HG02840 (cell line): ENCODE results near the gene HAO1.

Experiments
- ATAC-seq: cut with Tn5 transposase; IDR thresholded peaks from one replicate; pipeline ENCODE4 v1.9.1; 2021; ENCODE audit warnings: mild to moderate bottlenecking, moderate library complexity, moderate number of reproducible peaks; ENCODE audit not compliant: unreplicated experiment, low FRiP score

The HAO1 gene

DNA sequence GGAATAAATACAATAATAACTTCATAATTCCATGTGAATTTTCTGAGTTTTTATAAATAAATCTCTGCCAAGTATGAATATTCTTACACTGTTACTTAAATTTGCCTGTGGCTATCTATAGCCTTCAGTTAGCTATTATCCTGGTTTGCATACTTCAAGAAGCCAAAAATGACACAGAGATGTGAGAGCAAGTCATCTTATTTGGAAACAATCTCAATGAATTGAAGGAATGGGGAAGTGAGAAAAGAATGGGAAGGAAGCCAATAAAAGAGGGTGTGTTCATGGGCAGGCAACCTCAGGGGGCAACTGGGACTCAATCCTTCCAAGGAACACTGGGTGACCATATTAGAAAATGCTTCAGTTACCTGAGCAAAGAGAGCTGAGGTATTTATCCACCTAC is 9.9 kb downstream of the HAO1 start:
- ATAC-seq: no peak

DNA sequence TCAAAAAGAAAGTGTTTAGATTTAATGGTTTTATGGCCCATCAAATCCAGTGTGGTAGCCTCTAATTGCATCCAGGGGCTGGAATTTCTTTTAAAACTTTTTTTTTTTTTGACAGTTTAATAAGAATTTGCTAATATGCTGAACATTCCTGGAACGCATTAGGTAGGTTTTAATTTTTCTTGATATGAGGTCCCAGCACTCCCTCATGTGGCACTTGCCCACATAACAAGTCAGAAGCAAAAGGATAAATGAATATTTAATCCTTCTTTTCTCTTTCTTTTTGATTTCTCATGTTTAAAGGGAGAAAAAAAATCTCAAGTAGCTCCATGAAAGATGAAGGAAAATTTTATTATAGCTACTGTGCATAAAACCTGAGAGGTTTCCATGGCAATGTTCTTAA is 13.5 kb downstream of the HAO1 start:
- ATAC-seq: no peak

DNA sequence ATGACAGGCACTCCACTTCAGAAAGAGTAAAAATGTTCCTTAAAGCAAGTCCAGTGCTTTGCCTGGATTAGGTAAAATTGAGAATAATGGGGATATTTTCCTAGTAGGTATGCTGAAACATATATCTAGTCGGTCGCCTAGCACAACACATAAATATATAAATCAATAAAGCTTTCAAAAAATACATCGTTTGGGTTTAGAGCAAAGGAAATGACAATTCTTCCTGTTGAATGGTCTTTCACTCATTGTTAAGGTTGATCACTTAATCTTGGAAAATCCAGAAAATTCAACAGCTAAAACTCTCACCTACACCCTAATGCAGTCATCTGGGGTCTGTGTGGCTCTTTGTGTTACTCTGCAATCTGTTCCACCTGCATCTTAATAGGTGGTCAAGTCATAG is 13.9 kb downstream of the HAO1 start:
- no peak for ATAC-seq

DNA sequence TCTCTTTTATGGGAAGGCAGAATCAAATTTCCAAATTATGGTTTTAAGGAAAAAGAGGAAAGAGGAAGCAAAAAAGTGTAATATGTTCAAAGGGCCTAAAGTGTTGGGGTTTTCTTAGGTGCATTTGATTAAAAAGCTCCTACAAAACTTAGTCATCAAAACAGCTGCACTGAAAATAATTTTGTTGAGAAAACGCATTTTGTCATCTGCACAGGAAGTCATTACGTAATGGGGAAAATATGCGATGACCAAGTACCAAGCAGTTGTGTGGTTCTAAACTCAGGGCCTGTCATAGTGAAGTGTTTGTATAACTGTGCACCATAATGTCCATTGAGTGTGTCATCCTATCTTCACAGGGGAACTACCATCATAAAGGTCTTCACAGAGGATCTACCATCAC is 15.6 kb downstream of the HAO1 start:
- no peak for ATAC-seq

DNA sequence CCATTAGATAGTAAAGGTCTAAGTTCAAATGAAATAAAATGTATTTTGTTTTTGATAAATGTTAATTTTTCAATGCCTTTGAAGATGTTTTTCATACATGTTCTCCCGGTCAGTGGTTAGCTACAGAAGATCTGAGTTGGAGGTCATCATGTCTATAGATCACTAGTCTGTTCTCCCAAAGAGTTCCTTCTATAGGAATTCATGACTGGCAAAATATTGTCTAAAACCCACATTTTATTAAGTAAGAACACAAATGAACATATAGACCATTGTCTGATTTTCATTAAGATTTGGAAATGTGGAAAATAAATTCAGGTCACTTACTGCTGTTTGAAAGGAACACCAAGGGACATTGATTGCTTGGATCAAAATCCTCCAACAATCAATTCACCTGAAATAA is 23.6 kb downstream of the HAO1 start:
- ATAC-seq: no peak

DNA sequence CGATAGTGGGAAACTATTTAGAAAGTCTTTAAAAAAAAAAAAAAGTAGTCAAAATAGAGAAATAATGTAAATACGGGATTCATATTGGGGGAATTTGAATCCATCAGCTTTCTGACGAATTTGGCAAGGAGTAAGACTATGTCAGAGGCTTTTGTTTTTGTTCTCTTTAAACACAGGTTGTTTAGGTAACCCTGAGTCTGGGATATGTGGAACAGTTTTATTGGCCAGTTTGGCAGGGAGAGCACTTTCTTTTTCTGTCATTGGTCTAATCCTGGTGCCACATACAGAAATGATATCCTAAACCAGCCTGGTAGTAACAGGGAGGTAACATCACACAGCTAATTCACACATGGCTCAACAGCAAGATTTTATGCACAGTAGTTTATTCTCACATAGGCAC is 27.7 kb downstream of the HAO1 start:
- no peak for ATAC-seq

DNA sequence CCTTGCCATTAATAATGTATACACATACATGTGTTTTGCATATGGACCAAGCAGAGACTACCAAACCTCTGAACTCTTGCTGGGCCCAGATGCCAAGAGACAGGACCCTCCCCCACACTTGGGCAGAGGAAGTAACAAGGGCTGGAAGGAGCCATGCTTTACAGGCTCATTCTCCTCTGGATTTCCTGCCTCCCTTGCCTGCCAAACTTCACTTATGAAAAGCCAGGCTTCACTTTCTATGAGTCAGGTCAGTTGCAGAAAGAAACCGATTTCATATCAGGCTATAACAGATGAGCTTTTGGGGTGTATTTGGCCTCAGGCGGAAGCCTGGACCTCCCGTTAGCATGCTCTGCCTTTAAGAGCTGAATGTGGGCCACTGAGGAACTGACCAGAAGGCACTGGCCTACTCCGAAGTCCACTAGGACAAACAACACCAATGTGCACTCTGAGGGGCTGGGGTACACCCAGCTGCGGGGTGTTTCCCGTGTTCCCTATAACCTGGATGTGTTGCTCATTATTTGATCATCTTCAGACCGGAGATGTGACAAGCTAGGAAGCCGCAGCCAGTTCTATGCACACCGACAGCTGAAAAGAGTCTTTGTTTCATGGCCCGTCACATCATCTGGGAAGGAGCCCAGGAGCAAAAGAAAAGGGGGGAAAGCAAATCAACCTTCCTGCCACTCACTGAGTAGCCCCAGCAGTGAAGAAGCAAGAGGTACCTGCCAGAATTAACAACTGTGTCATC is 28.5 kb downstream of the HAO1 start:
- no peak for ATAC-seq

DNA sequence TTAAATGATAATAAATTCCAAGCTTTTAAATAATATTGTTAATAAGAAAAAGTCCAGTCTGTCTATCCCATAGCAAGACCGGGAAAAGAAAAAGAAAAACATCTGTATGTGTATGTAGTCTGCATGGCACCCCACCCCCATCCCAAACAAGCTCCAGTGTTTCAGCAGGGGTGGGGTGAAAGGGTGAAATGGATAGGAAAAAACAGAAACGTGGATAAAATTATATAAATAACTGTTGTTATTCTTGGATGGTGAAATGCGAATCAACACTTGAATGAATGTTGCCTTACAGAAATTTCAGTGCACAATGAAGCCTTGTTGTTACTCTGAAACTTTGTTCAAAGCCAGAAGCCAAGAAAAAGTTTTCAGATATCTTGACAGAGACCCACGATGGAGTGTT is 31.4 kb downstream of the HAO1 start:
- no peak for ATAC-seq

DNA sequence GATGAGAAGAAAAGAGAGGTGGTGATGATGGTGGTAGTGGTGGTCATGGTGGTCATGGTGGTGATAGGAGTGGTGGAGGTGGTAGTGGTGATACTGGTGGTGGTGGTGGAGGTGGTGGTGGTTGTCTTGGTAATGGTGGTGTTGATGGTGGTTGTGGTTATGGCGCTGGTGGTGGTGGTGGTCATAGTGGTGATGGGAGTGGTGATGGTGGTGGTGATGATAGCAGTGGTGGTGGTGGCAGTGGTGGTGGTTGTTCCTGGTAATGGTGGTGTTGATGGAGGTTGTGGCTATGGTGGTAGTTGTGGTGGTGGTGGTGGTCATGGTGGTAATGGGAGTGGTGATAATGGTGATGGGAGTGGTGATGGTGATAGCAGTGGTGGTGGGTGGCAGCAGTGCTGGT is 36.8 kb downstream of the HAO1 start:
- ATAC-seq: no peak

DNA sequence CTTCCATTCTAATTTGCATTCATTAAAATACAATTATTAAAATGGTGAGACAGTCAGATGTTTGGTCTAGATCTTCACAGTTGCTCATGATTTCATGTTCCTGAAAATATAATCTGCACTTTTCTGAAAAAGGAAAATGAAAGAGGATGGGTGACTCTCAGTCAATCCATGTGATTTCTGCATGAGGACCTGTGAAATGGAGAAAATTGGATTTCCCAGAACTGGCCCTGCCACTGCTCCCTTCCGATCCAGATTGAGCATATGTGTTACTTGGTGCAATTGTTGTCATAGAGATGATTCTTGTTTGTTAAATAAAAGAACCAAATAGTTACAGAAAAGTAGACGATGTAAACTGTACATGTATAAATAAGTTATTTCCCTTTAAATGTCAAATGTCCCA is 37.4 kb downstream of the HAO1 start:
- no peak for ATAC-seq

DNA sequence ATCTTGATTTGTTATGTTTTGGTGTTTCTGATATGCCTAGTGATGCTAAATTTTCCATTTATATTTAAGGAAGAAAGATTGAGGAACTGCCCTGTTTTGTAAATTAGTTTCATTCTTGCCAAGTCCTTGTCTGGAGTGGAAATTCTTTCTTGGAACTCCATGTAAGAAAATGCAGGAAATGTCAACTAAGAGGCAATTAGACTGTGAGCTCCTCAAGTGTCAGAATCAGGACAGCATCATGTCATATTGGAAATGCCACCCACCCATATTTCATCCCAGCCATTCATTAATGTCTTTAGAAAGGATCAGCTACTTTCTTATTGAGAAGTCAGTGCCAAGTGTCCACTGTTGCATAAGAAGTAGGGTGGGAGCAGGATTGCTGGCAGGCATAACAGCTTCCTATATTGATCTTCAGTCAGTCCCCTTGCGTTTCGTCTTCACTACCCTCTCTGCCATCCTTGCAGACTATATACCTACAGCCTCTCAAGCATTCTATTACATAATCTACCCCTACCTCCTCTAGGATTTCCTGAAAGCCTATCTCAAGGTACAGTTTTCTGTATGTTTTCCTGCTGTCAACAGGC is 42.4 kb downstream of the HAO1 start:
- ATAC-seq: no peak

DNA sequence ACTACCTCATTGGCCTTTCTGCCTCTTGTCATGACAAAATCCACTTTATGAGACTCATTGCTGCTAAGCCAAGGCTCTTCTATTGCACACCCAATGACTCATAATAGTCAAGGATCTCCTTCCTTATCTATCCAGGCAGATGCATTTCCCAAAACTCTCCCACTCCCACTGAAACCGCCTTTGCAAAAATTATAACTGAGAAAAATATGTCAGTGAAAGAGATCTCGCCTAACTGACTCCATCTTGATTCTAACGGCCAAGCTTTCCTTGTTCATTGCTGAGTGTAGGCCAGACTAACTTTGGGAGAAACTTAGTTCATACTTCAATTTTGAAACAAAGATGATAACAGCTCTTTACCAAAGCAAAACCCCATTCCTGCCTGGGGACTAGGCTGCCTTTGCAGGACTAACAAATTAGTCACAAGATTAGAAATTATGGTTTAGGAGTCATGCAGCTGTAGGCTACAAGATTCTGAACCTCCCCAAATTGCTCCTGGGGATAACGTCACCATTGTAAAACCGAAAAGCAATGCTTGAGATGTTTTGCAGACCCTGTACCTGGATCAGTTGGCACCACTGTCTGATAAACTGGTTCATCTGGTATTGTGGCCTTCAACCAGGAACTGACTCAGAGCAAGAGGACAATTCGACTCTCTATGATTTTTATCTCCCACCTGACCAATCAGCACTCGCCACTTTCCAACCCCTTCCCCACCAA is 47.1 kb downstream of the HAO1 start:
- no peak for ATAC-seq

DNA sequence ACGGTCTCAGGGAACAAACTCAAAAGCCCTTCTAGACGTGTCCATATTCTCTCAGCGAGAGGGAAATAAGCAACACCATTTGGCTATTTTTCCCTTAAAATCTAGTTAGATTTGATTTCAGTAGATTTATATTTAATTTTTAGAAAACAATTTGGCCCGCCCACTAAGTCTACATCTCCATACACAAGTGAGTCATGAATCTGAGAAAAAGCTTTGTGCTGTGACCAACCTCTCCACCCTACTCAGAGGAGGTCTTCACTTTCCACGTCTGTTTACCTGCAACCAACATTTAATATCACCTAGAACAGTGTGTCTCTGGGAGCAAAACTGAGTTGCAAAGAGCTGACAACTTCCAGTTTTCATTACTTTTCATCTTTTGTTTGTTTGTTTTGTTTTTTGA is 48.6 kb downstream of the HAO1 start:
- ATAC-seq: no peak

DNA sequence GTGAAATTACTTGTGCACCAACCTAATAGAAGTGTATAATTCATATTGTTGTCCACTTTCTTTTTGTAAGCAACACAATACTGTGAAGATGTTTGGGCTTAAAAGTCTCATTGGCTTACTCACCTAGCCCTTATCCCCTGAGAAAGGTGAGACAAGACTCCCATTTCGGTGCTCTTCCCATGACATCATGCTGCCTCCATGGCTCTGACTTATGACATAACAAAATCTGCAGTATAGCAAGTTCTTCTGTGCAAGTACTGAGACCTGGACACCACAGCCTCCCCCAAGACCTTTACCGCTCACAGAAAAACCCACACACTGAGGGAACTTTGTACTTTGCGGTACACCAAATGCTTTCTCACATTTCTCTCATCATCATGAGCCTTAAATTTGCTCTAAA is 50.5 kb downstream of the HAO1 start:
- no peak for ATAC-seq

DNA sequence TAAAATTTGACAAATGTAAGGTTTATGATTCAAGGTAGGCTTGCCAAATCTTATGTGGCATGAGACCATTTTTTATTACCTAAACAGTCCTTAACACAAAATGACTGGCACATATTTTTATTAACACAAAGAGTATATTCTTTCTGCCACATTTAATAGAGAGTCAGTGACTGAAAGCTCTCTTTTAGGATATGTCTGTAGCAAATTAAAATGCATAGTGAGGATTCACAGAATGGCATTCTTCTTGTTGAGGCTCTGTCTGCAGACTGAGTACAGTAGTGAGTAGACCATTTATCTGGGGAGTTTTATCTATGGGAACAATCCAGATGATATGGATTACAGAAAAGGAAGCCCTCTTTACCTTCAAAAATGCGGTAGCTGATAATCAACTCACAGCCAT is 56.5 kb downstream of the HAO1 start:
- ATAC-seq: no peak

DNA sequence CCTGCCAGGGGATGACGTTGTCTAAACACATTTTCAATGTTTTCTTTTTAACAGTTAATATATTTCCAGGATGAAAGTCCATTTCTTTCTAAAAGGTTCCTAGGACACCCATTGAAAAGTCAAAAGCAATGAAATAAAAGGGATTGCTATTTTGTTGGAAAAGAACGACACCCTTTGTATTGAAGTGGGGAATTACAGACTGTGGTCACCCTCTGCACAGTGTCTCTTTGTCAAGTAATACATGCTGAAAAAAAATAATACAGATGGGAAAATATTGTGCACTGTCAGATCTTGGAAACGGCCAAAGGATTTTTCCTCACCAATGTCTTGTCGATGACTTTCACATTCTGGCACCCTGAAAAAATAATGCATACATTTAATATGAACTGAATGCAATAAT is 56.9 kb downstream of the HAO1 start:
- no peak for ATAC-seq

DNA sequence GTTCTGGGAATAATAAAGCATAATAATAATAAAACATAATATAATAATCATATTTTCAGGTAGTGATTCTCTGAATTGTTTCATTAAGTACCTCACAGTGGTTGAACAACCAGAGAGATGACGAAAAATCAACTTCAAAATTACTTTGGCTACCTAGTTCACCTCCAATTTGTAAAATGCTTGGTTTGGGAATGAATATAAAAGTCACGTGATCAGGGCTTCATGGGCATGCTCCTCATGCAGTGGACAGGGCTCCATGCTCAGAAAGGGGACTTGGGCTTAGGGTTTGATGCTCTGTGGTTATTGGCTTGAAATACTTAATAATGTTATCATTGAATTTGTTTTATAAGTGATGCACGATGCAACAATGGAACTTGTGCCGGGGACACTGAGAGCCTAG is 58.2 kb downstream of the HAO1 start:
- no peak for ATAC-seq

DNA sequence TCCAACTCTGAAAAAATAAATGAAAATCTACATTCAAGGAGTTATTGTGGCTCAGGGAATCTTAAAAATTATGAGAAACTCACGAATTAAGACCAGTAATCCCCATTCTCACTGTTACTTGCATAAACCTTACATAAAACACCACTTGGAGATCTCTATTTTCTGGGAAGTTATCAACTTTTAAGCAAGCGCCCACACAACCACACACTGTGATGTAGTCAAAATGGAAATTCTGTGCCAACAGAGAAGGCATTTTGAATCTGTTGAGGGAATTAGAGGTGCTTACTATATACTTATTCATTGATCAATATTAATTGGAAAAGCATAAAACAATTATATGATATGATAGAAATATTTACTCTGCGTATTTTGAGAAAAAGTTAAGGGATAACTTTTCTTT is 58.7 kb downstream of the HAO1 start:
- ATAC-seq: no peak

DNA sequence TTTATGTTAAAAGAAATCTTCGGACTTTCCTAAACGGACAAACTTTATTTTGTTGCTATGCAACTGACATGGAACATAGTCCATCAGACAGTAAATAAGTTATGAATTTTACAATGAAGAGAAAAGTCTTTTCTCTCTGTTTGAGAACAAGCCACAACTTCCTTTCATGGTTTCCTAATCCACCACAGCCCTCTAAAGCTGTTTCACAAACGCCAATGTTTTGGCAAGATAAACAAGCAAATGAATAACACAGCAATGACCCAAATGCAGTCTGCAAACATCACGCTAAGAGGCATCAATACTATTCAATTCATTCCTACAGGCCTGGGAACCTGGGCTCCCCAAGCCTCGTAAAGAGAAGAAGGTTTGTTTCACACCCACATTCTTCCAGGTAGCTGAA is 60.4 kb downstream of the HAO1 start:
- ATAC-seq: no peak

DNA sequence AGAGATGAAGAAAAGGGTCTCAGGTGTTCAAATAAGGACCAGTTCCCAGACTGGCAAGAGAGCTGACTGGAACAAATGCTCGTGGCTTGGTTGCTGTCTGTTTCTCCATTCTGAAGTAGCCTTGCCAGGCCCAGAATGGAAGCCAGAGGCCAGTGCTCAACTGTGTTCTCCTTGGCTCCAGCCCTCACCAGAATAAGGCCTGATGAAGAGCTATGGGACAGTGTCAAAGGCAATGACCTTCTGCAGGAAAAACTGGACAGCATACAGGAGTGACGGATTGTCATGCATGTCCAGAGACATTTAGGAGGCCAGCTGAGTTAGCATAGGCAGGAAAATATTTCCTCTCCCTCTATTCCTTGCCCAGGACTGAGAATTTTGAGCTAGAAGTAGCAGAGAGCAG is 72.2 kb downstream of the HAO1 start:
- no peak for ATAC-seq

DNA sequence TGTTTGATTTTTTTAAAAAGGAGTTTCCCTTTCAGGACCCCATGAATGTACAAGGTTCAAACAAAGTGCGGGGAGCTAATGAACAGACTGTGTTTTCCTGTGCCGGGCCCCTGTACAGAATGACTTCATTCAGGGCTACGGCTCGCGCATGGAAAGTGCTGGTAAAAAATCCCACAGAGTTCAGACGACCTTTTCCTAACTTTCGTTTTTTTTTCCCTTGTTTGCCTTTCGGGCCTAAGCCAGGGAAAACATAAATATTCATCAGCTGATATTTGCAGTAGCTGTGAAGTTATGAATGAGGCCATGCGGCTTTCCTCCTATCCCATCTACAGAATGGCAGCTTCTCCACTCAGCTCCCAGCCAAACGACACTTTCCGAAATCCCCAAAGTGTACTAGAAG is 74.0 kb downstream of the HAO1 start:
- no peak for ATAC-seq

DNA sequence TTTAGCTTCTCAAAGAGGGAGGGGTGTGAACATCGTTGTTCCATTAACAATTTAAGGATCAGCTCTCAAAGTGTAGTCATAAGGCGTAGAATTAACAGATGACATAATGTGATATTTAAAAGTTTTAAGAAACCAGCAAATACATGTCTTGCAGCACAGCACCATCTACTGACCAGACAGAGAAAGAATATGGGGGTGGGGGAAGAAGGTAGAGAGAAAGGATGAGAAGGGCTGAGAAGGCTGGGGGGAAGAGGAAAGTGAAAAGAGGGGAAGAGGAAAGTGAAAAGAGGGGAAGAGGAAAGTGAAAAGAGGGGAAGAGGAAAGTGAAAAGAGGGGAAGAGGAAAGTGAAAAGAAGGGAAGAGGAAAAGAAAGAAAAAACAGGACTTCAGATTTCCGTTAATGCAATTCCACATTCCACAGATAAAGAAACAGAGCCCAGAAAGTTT is 80.9 kb downstream of the HAO1 start:
- no peak for ATAC-seq
